Measurements from ENCODE around the gene SPRN. TPM values are rescaled to one million over a fixed set of nuclear protein-coding genes. Genes with fewer than 3 reads are reported as not detected.
"Not testable (repeated sequence)": the region's sequence is repeated elsewhere in the genome, so short reads cannot be mapped to it uniquely, and the experiment has no call there.

Gene SPRN
- total RNA-seq (2012; rRNA removed) (0.28 and 0.36 TPM in 2 replicates), polyA plus RNA-seq (2012; rRNA removed) (2.3 and 2.4 TPM in 2 replicates), Bru-seq, nascent RNA (percentile 18 among the genes with signal in this experiment), BruChase-seq, experiment 1, labeled RNA remaining after a 6-hour chase (percentile 31 among the genes with signal in this experiment), BruChase-seq, experiment 2, labeled RNA remaining after a 2-hour chase (percentile 23 among the genes with signal in this experiment)
- 1.4 and 2.4 TPM in 2 replicates for polyA plus RNA-seq (2012; cell fraction: cytosol; rRNA removed)
- polyA plus RNA-seq (2012; cell fraction: nucleus; rRNA removed; ENCODE audit: low replicate concordance), result 0.46 and 1.0 TPM in 2 replicates
- long read RNA-seq, partial matches to known transcripts, result 0 of 3 reads
- long read RNA-seq, other reads (novel, unspliced or antisense), result 3 of 3 reads

DNA sequence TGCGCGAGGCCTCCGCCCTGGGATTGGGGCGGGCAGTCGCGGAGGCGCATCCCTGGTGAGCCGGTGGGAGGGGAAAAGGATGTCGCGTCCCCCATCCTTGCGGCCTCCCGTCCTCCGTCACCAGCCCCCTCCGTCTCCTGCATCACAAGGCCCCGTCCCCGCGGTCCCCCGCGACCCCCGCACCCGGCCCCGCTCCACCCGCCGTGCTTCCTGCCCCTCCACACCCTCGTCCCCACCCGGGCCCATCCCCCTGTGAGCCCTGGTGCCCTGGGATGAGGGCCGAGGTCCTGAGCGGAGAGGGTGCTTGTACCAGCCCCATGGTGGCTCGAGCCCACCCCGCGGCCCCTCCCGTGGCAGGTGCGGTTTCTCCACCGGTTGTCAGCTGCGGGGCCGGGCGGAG lies at the start of gene SPRN:
Gene SPRN, minus strand, starts transcription at position 25 of the 400 bp plus-strand sequence. CDS start 944 bp downstream, outside the sequence.
- H3K4ac ChIP-seq (ENCODE audit: low read depth, low read length); POLR2A ChIA-PET (ENCODE audit: unreplicated experiment); ATAC-seq (ENCODE audit: low read depth); H2BK120ac ChIP-seq (ENCODE audit: low read depth, low read length); H3K23ac ChIP-seq (ENCODE audit: low read depth, low read length); H3K9me1 ChIP-seq (ENCODE audit: insufficient read depth, low read length); H2AK5ac ChIP-seq (ENCODE audit: low read depth, low read length); H3K9me3 ChIP-seq (ENCODE audit: control insufficient read depth, insufficient read depth, low read length); H3K79me1 ChIP-seq (ENCODE audit: low read depth in 1 of 2, low read length in 2 of 2); H4K5ac ChIP-seq (ENCODE audit: low read depth, low read length); H3K14ac ChIP-seq (replicated peaks; ENCODE audit: low read depth, low read length); H2BK15ac ChIP-seq (ENCODE audit: low read depth, low read length); H4K8ac ChIP-seq (ENCODE audit: low read depth in 2 of 2, low read length in 2 of 2); H4K91ac ChIP-seq (ENCODE audit: insufficient read depth, low read depth, low read length); H2AFZ ChIP-seq (replicated peaks; ENCODE audit: low read length, poor library complexity); H4K20me1 ChIP-seq (ENCODE audit: insufficient read depth, low read length); H2AK9ac ChIP-seq (replicated peaks; ENCODE audit: low read depth, low read length, poor library complexity); CTCF ChIA-PET; H3K9ac ChIP-seq (ENCODE audit: low read depth, low read length); H3K56ac ChIP-seq (ENCODE audit: extremely low read depth, insufficient read depth, low read length); H3K4me1 ChIP-seq (ENCODE audit: control insufficient read depth, insufficient read depth, low read length); DNase-seq; H3K27ac ChIP-seq (ENCODE audit: insufficient read depth, low read length); H3K27me3 ChIP-seq (ENCODE audit: control insufficient read depth, insufficient read depth, low read length); intact Hi-C loops (cut with micrococcal nuclease); dilution Hi-C loops (cut with HindIII; ENCODE audit: low sequenced_read_pairs, unreplicated experiment); BruUV-seq (replicated peaks); H2BK20ac ChIP-seq (ENCODE audit: low read depth, low read length); H3K18ac ChIP-seq (ENCODE audit: low read depth, low read length); in situ Hi-C loops (cut with MboI; ENCODE audit: low sequenced_read_pairs); H2BK5ac ChIP-seq (ENCODE audit: low read depth, low read length, poor library complexity, severe bottlenecking): not testable (repeated sequence)
- peaks cover 10% of the 10 kb centered on the region for H3K36me3 ChIP-seq (ENCODE audit: control insufficient read depth, insufficient read depth, low read length)
- peak within 1 kb of the TSS; percentile 19; the same call in 1 of the 2 replicates for H3K4me2 ChIP-seq (ENCODE audit: low read depth, low read length)
- H3K4me3 ChIP-seq (ENCODE audit: insufficient read depth, low read depth, low read length), result 0 out of 2 replicates have a peak within 1 kb of the TSS, but pooled peaks have one; percentile 4
- no CpG with 5 or more reads among the region's 37 CpGs for WGBS, 2 experiments (ENCODE audit: extremely low coverage in 2 of 2, insufficient read length in 1 of 2)

Data from IMR-90 (cell line).